Mucosa of gallbladder (tissue), 1 donor: Measurements from ENCODE around the gene FANCC. TPM values are rescaled to one million over a fixed set of nuclear protein-coding genes. Genes with fewer than 3 reads are reported as not detected.

Experiments used
- DNase-seq: peaks from one replicate; pipeline ENCODE4 v3.0.0-alpha.2; 2020; ENCODE audit warnings: low spot score
- total RNA-seq: library from RNA; stranded (reverse); gene quantifications from one replicate; pipeline ENCODE4 v1.2.1, GENCODE V29; 2021
- donor health status: DM: no; HTN: no; CAD: no.

FANCC gene
- 18.9 TPM for total RNA-seq

GRCh38 chr9:95317119-95317892 is at the start of gene FANCC:
Gene FANCC (minus strand): TSS chr9:95317709. CDS start chr9:95249291, 68,418 bp downstream.
- peak; percentile 94 for DNase-seq

GRCh38 chr9:95366731-95367325 is 49.3 kb upstream of the FANCC start:
- no peak for DNase-seq

- DNase-seq = no peak
Measured at GRCh38 chr9:95365766-95366165, 48.3 kb upstream of the FANCC start.

- DNase-seq = peak; percentile 21
Measured at GRCh38 chr9:95363051-95363841, 45.7 kb upstream of the FANCC start.

- DNase-seq = no peak
Measured at GRCh38 chr9:95360866-95361265, 43.4 kb upstream of the FANCC start.

GRCh38 chr9:95357316-95357715 is 39.8 kb upstream of the FANCC start:
- no peak for DNase-seq

GRCh38 chr9:95355500-95355899 is 38.0 kb upstream of the FANCC start:
- no peak for DNase-seq

- no peak for DNase-seq
Measured at GRCh38 chr9:95351051-95351450, 33.5 kb upstream of the FANCC start.

GRCh38 chr9:95350266-95350665 is 32.8 kb upstream of the FANCC start:
- no peak for DNase-seq

- DNase-seq = no peak
Measured at GRCh38 chr9:95349091-95350038, 31.9 kb upstream of the FANCC start.

- DNase-seq = no peak
Measured at GRCh38 chr9:95346021-95346420, 28.5 kb upstream of the FANCC start.

GRCh38 chr9:95344735-95345325 is 27.3 kb upstream of the FANCC start:
- no peak for DNase-seq

GRCh38 chr9:95343725-95344287 is 26.3 kb upstream of the FANCC start:
- DNase-seq = no peak

- DNase-seq = no peak
Measured at GRCh38 chr9:95342571-95342970, 25.1 kb upstream of the FANCC start.

GRCh38 chr9:95341293-95341962 is 23.9 kb upstream of the FANCC start:
- no peak for DNase-seq

GRCh38 chr9:95338243-95338642 is 20.7 kb upstream of the FANCC start:
- DNase-seq = no peak

GRCh38 chr9:95336281-95336680 is 18.8 kb upstream of the FANCC start:
- DNase-seq = no peak

- DNase-seq = no peak
Measured at GRCh38 chr9:95333426-95333825, 15.9 kb upstream of the FANCC start.

GRCh38 chr9:95332860-95333259 is 15.4 kb upstream of the FANCC start:
- DNase-seq = no peak

GRCh38 chr9:95330720-95331404 is 13.4 kb upstream of the FANCC start:
- DNase-seq = no peak
